Neural progenitor cell (in vitro differentiated cells): ENCODE measurements around the gene SLC15A3. TPM values are rescaled to one million over a fixed set of nuclear protein-coding genes. Genes with fewer than 3 reads are reported as not detected.
A peak's percentile ranks its signal among the peaks of the same experiment; 100 is the strongest.

Source experiments
- DNase-seq: peaks from one replicate; pipeline ENCODE4 v3.0.0-alpha.2; 2016; ENCODE audit warnings: low spot score
- H2AFZ ChIP-seq: fragments of 200-600 bp; sonication (generic); replicated peaks from 2 replicates; pipeline ENCODE4 v1.6.1; 2016; ENCODE audit warnings: antibody characterized with exemption
- H3F3A ChIP-seq: fragments of 200-600 bp; sonication (generic); 2 replicates; pipeline ENCODE4 v1.6.1; 2016; ENCODE audit warnings: antibody characterized with exemption, low read depth
- H3K27ac ChIP-seq: fragments of 200-600 bp; sonication (generic); 2 replicates; pipeline ENCODE4 v1.5.1; 2016; ENCODE audit warnings: mild to moderate bottlenecking
- H3K27me3 ChIP-seq: fragments of 200-600 bp; sonication (generic); 2 replicates; pipeline ENCODE4 v1.6.1; 2016; ENCODE audit warnings: mild to moderate bottlenecking, moderate library complexity
- H3K36me3 ChIP-seq: fragments of 200-600 bp; sonication (generic); 2 replicates; pipeline ENCODE4 v1.5.1; 2016
- H3K4me1 ChIP-seq: fragments of 200-600 bp; sonication (generic); 2 replicates; pipeline ENCODE4 v1.6.1; 2016; ENCODE audit warnings: mixed run types
- H3K4me2 ChIP-seq: fragments of 200-600 bp; sonication (generic); 2 replicates; pipeline ENCODE4 v1.6.1; 2016
- H3K4me3 ChIP-seq: fragments of 200-600 bp; sonication (generic); 2 replicates; pipeline ENCODE4 v1.5.1; 2016
- H3K79me2 ChIP-seq: fragments of 200-600 bp; sonication (generic); 2 replicates; pipeline ENCODE4 v1.6.1; 2016; ENCODE audit warnings: low read depth
- H3K9ac ChIP-seq: fragments of 200-600 bp; sonication (generic); 2 replicates; pipeline ENCODE4 v1.6.1; 2016
- H3K9me3 ChIP-seq: fragments of 200-600 bp; sonication (generic); 2 replicates; pipeline ENCODE4 v1.5.1; 2016; ENCODE audit warnings: low read depth
- H4K20me1 ChIP-seq: fragments of 200-600 bp; sonication (generic); 2 replicates; pipeline ENCODE4 v1.6.1; 2016; ENCODE audit warnings: low read depth
- H3K27ac Mint-ChIP-seq: 3 replicates; pipeline ENCODE4 v1.8.0; 2021; ENCODE audit warnings: mixed read lengths
- H3K27me3 Mint-ChIP-seq: 2 replicates; pipeline ENCODE4 v1.8.0; 2022; ENCODE audit warnings: low read depth, mild to moderate bottlenecking, inconsistent platforms, moderate library complexity, mixed read lengths; ENCODE audit not compliant: insufficient read depth
- H3K36me3 Mint-ChIP-seq: 3 replicates; pipeline ENCODE4 v1.8.0; 2021; ENCODE audit warnings: mixed read lengths
- H3K4me1 Mint-ChIP-seq: 3 replicates; pipeline ENCODE4 v1.8.0; 2021; ENCODE audit warnings: mixed read lengths
- H3K4me3 Mint-ChIP-seq: 3 replicates; pipeline ENCODE4 v1.8.0; 2021; ENCODE audit warnings: mild to moderate bottlenecking, moderate library complexity, mixed read lengths
- H3K9me3 Mint-ChIP-seq: 3 replicates; pipeline ENCODE4 v1.8.0; 2020; ENCODE audit warnings: mixed read lengths
- CTCF ChIP-seq: fragments of 200-600 bp; sonication (generic); IDR thresholded peaks from 2 replicates; pipeline ENCODE4 v1.5.1; 2017; ENCODE audit warnings: antibody characterized with exemption, mild to moderate bottlenecking
- EZH2 ChIP-seq: fragments of 200-600 bp; sonication (generic); IDR thresholded peaks from 2 replicates; pipeline ENCODE4 v1.6.1; 2017; ENCODE audit warnings: antibody characterized with exemption, mild to moderate bottlenecking, moderate library complexity
- EZH2phosphoT487 ChIP-seq: fragments of 200-600 bp; sonication (generic); IDR thresholded peaks from 2 replicates; pipeline ENCODE4 v1.6.1; 2017; ENCODE audit warnings: antibody characterized with exemption
- small RNA-seq: library from RNA; depleted of rRNA; stranded (forward); fragments of <200 nt; gene quantifications from one replicate; pipeline ENCODE3, GENCODE V24; 2015
- total RNA-seq: library from RNA; depleted of rRNA; stranded (reverse); fragments of >200 nt; gene quantifications from 2 replicates; pipeline ENCODE4 v1.2.3, GENCODE V29; 2015; ENCODE audit warnings: low replicate concordance

Gene SLC15A3
- total RNA-seq, 1 donor from 2014 or later = 1.4 TPM

GRCh38 chr11:60889869-60890311 lies 62.1 kb downstream of the SLC15A3 start:
- H3F3A ChIP-seq = no peaks in the 10 kb centered on the region
- H3K27me3 Mint-ChIP-seq = peaks cover 2% of the 10 kb centered on the region
- no peak overlapping the region for H3K27ac Mint-ChIP-seq
- H3K9ac ChIP-seq = no peak overlapping the region
- peaks cover 14% of the 10 kb centered on the region for H3K36me3 Mint-ChIP-seq
- no peaks in the 10 kb centered on the region for H3K9me3 ChIP-seq
- H3K27me3 ChIP-seq = no peaks in the 10 kb centered on the region
- no peak overlapping the region for H3K4me2 ChIP-seq
- no peaks in the 10 kb centered on the region for H3K36me3 ChIP-seq
- no peaks in the 10 kb centered on the region for H4K20me1 ChIP-seq
- TF ChIP-seq EZH2 (no peak), EZH2phosphoT487 (no peak), CTCF (no peak)
- no peak overlapping the region for H2AFZ ChIP-seq
- no peak overlapping the region for H3K27ac ChIP-seq
- H3K4me1 ChIP-seq = no peaks in the 10 kb centered on the region
- DNase-seq = no peak
- H3K4me1 Mint-ChIP-seq = no peaks in the 10 kb centered on the region
- H3K4me3 Mint-ChIP-seq = no peak overlapping the region
- H3K79me2 ChIP-seq = no peaks in the 10 kb centered on the region
- H3K9me3 Mint-ChIP-seq = peaks cover 2% of the 10 kb centered on the region
- H3K4me3 ChIP-seq = no peak overlapping the region

GRCh38 chr11:60887556-60887955 lies 64.4 kb downstream of the SLC15A3 start:
- TF ChIP-seq CTCF (peak; percentile 66), EZH2phosphoT487 (no peak)
- Histone ChIP-seq H3K9ac (no peak overlapping the region), H3K27me3 (no peaks in the 10 kb centered on the region), H3K4me2 (no peak overlapping the region), H3K27ac (no peak overlapping the region), H4K20me1 (no peaks in the 10 kb centered on the region), H3K4me3 (no peak overlapping the region), H3K79me2 (no peaks in the 10 kb centered on the region), H3K36me3 (no peaks in the 10 kb centered on the region), H3K4me1 (no peaks in the 10 kb centered on the region), H2AFZ (no peak overlapping the region), H3F3A (no peaks in the 10 kb centered on the region), H3K9me3 (no peaks in the 10 kb centered on the region)
- H3K9me3 Mint-ChIP-seq = peaks cover 2% of the 10 kb centered on the region
- peak; percentile 70 for DNase-seq
- H3K27me3 Mint-ChIP-seq = peaks cover 2% of the 10 kb centered on the region
- no peak overlapping the region for H3K4me3 Mint-ChIP-seq
- peaks cover 21% of the 10 kb centered on the region for H3K36me3 Mint-ChIP-seq
- no peak overlapping the region for H3K27ac Mint-ChIP-seq
- H3K4me1 Mint-ChIP-seq = no peaks in the 10 kb centered on the region

Small RNAs within 50 kb of the gene (small RNA-seq; reads per million reads assigned to genes)
- gene RNU6-933P = not detected

Other genes starting within 250 kb of the SLC15A3 start
- gene MS4A18, start 227.5 kb downstream of the SLC15A3 start, total RNA-seq = not detected in 2 replicates
- 0.09 TPM in 1 of 2 replicates, not detected in the other for gene MS4A15, start 195.3 kb downstream of the SLC15A3 start, total RNA-seq
- not detected in 2 replicates for gene MS4A10, start 166.8 kb downstream of the SLC15A3 start, total RNA-seq
- gene CCDC86, start 110.1 kb downstream of the SLC15A3 start, total RNA-seq = 3.3 and 9.5 TPM in 2 replicates
- 0.06 TPM in 1 of 2 replicates, not detected in the other for gene PTGDR2, start 96.2 kb downstream of the SLC15A3 start, total RNA-seq
- gene ZP1, start 84.6 kb downstream of the SLC15A3 start, total RNA-seq = not detected in 2 replicates
- 34.5 and 72.7 TPM in 2 replicates for gene PRPF19, start 45.6 kb downstream of the SLC15A3 start, total RNA-seq
- gene TMEM109, start 38.0 kb downstream of the SLC15A3 start, total RNA-seq = 22.4 and 23.6 TPM in 2 replicates
- 34.0 and 77.2 TPM in 2 replicates for gene TMEM132A, start 27.7 kb downstream of the SLC15A3 start, total RNA-seq
- not detected in 2 replicates for gene CD6, start 19.5 kb upstream of the SLC15A3 start, total RNA-seq
- gene CD5, start 150.3 kb upstream of the SLC15A3 start, total RNA-seq = not detected in 2 replicates
- 9.9 and 19.9 TPM in 2 replicates for gene VPS37C, start 209.2 kb upstream of the SLC15A3 start, total RNA-seq